MG63 (cell line): ENCODE data around the gene BICD1. TPM values are rescaled to one million over a fixed set of nuclear protein-coding genes. Genes with fewer than 3 reads are reported as not detected.
"Not testable (repeated sequence)": the region's sequence is repeated elsewhere in the genome, so short reads cannot be mapped to it uniquely, and the experiment has no call there.

Experiments
- DNase-seq: peaks from one replicate; pipeline ENCODE4 v3.0.0-alpha.2; 2020
- H3K27me3 ChIP-seq: fragments of 250-450 bp; sonication (Bioruptor Pico); 2 replicates; pipeline ENCODE4 v1.5.1; 2020; ENCODE audit warnings: mild to moderate bottlenecking, moderate library complexity
- H3K36me3 ChIP-seq: fragments of 250-450 bp; sonication (Bioruptor Pico); 2 replicates; pipeline ENCODE4 v1.5.1; 2020; ENCODE audit warnings: mild to moderate bottlenecking, moderate library complexity
- H3K4me3 ChIP-seq: fragments of 250-450 bp; sonication (Bioruptor Pico); 2 replicates; pipeline ENCODE4 v1.5.1; 2020; ENCODE audit warnings: mild to moderate bottlenecking, moderate library complexity
- H3K9me3 ChIP-seq: fragments of 250-450 bp; sonication (Bioruptor Pico); 2 replicates; pipeline ENCODE4 v1.5.1; 2020; ENCODE audit warnings: mild to moderate bottlenecking, moderate library complexity
- total RNA-seq: library from RNA; depleted of rRNA; stranded (reverse); fragments of >200 nt; shearing (Covaris generic); gene quantifications from 2 replicates; pipeline ENCODE4 v1.2.3, GENCODE V29; 2014; ENCODE audit warnings: low replicate concordance

Gene BICD1
- total RNA-seq, 1 experiment from 2014 or later, result 8.6 TPM

- H3K4me3 ChIP-seq, result no peak overlapping the region
- H3K9me3 ChIP-seq, result no peaks in the 10 kb centered on the region
- H3K36me3 ChIP-seq, result peaks cover 2% of the 10 kb centered on the region
- H3K27me3 ChIP-seq, result no peaks in the 10 kb centered on the region
- no peak for DNase-seq
Measured at GRCh38 chr12:32158525-32158924, 51.9 kb downstream of the BICD1 start.

DNA sequence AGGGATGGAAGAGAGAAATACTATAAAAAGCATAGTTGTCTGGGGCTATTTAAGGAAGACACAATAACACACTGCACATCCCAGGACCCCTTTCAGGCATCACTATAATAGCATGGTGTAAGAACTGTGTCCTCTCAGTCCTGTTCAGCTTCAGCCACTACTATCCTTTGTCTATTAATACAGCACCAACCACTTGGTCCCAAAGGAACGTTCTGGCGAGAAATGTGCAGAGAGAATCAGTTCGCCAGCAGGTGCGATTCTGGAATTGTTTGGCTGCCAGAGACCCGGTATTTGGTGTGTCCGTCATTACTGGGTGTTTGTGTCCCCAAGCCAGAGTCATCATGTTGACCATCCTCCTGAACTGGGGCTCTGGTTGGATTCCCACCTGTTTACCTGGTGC, 52.7 kb downstream of the BICD1 start:
- H3K9me3 ChIP-seq, result no peaks in the 10 kb centered on the region
- H3K4me3 ChIP-seq, result no peak overlapping the region
- no peak for DNase-seq
- peaks cover 4% of the 10 kb centered on the region for H3K36me3 ChIP-seq
- no peaks in the 10 kb centered on the region for H3K27me3 ChIP-seq

GRCh38 chr12:32159925-32160324, 53.3 kb downstream of the BICD1 start:
- no peaks in the 10 kb centered on the region for H3K9me3 ChIP-seq
- H3K4me3 ChIP-seq, result no peak overlapping the region
- H3K36me3 ChIP-seq, result peaks cover 6% of the 10 kb centered on the region
- no peaks in the 10 kb centered on the region for H3K27me3 ChIP-seq
- DNase-seq, result peak; percentile 62

- Histone ChIP-seq H3K4me3 (no peak overlapping the region), H3K9me3 (no peaks in the 10 kb centered on the region), H3K36me3 (peaks cover 6% of the 10 kb centered on the region), H3K27me3 (no peaks in the 10 kb centered on the region)
- no peak for DNase-seq
Measured at GRCh38 chr12:32161058-32161457, 54.4 kb downstream of the BICD1 start.

DNA sequence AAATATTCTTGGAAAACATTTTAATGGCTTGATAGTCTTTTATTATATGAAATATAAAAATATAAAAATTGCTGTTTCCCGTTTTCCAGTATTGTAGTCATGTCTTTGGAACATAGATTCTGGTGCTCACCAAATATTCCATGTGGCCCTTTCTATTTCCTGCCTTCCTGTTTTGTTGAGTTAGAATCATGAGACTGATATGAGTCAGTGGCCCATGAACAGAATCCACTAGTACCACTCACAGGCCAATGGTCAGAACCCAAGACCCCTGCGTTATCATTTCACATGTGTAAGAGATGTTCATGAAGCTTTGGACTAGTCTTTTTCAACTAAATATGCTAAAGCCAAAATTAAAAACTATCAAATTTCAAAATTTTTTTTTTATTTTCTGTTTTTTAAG, 56.9 kb downstream of the BICD1 start:
- Histone ChIP-seq H3K9me3 (no peaks in the 10 kb centered on the region; the same call in 1 of the 2 replicates), H3K4me3 (no peak overlapping the region), H3K27me3 (no peaks in the 10 kb centered on the region), H3K36me3 (peaks cover 11% of the 10 kb centered on the region)
- DNase-seq, result no peak

DNA sequence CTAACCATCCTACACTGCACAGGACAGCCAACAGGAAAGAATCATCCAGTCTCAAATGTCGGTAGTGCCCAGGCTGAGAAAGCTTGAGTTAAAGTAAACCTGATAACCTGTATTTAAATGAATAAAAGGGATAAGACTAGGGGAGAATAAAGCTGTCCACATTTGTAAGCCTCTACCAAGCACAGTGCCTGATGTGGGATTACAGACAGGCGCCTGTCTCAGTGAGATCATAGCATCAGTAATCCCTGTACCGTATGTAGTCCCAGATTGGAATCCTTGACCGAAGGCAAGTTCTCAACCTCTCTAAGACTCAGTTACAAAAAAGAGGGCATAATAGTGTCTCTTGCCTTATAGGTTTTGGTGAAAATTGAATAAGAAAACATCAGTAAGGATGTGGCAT, 59.9 kb downstream of the BICD1 start:
- no peak overlapping the region for H3K4me3 ChIP-seq
- H3K36me3 ChIP-seq, result peaks cover 11% of the 10 kb centered on the region
- H3K9me3 ChIP-seq, result no peaks in the 10 kb centered on the region; the same call in 1 of the 2 replicates
- no peaks in the 10 kb centered on the region for H3K27me3 ChIP-seq
- no peak for DNase-seq

DNA sequence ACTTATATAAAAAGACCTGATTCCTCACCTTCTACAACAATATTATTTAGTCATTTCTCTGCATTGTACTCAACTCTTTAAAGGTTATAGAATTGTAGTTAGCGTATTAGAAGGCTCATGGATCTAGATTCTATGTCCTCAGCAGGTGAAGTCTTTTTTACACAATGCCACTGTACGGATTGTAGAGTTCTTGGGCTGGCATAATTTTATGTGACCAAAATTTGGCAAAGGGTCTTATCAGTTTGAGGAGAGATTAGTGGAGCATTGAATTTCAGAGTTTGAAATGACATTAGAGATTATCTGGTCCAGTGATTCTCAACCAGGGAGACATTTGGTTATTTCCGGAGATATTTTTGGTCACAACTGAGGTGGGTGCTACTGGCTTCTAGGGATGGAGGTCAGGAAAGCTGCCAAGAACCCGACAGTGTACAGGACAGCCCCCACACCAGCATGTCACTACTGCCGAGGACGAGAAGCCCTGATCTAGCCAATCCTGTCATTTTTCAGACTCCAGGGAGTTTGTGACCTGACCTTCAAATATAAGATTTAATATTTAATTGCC, 63.9 kb downstream of the BICD1 start:
- Histone ChIP-seq H3K9me3 (no peaks in the 10 kb centered on the region; the same call in 1 of the 2 replicates), H3K27me3 (no peaks in the 10 kb centered on the region), H3K4me3 (no peak overlapping the region), H3K36me3 (peaks cover 5% of the 10 kb centered on the region; the same call in 1 of the 2 replicates)
- DNase-seq, result no peak

GRCh38 chr12:32171211-32171610, 64.6 kb downstream of the BICD1 start:
- Histone ChIP-seq H3K9me3 (no peaks in the 10 kb centered on the region; the same call in 1 of the 2 replicates), H3K4me3 (no peak overlapping the region), H3K27me3 (no peaks in the 10 kb centered on the region), H3K36me3 (peaks cover 5% of the 10 kb centered on the region; the same call in 1 of the 2 replicates)
- no peak for DNase-seq

GRCh38 chr12:32176606-32177005, 70.0 kb downstream of the BICD1 start:
- no peaks in the 10 kb centered on the region for H3K36me3 ChIP-seq
- H3K27me3 ChIP-seq, result no peaks in the 10 kb centered on the region
- DNase-seq, result no peak

GRCh38 chr12:32178341-32179010, 71.8 kb downstream of the BICD1 start:
- DNase-seq, result no peak
- no peaks in the 10 kb centered on the region for H3K27me3 ChIP-seq
- H3K4me3 ChIP-seq, result no peak overlapping the region
- no peaks in the 10 kb centered on the region for H3K9me3 ChIP-seq
- H3K36me3 ChIP-seq, result peaks cover 3% of the 10 kb centered on the region; the same call in 1 of the 2 replicates

More at GRCh38 chr12:32176606-32177005, 70.0 kb downstream of the BICD1 start:
- Histone ChIP-seq H3K4me3 (no peak overlapping the region), H3K9me3 (no peaks in the 10 kb centered on the region)

- no peak for DNase-seq
- Histone ChIP-seq H3K9me3 (no peaks in the 10 kb centered on the region), H3K36me3 (peaks cover 8% of the 10 kb centered on the region)
Measured at GRCh38 chr12:32179011-32179395, 72.4 kb downstream of the BICD1 start.

GRCh38 chr12:32181498-32182175, 75.0 kb downstream of the BICD1 start:
- H3K9me3 ChIP-seq, result no peaks in the 10 kb centered on the region
- H3K27me3 ChIP-seq, result no peaks in the 10 kb centered on the region
- H3K36me3 ChIP-seq, result peaks cover 14% of the 10 kb centered on the region
- DNase-seq, result no peak
- H3K4me3 ChIP-seq, result no peak overlapping the region

More at GRCh38 chr12:32179011-32179395, 72.4 kb downstream of the BICD1 start:
- Histone ChIP-seq H3K4me3 (no peak overlapping the region), H3K27me3 (no peaks in the 10 kb centered on the region)

DNA sequence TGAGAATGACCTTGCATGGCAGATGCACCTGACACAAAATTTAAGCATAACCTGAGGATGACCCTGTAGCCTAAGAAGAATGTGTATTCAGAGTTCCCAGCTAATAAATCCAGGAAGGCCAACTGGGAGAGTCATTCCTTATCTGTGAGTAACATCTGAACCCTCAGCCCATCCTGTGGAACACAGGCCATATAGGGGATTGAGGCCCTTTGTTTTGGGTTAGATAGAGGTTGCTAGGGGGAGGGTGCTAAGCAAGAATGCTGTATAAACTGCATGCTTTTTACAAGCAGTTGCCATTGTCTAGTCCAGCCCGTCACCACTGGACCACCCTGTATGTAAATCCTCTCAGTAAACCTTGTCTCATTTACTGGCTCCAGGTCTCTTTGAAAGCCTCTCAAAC, 77.0 kb downstream of the BICD1 start:
- no peaks in the 10 kb centered on the region for H3K27me3 ChIP-seq
- no peak for DNase-seq
- no peaks in the 10 kb centered on the region for H3K9me3 ChIP-seq
- H3K4me3 ChIP-seq, result no peak overlapping the region
- H3K36me3 ChIP-seq, result peaks cover 16% of the 10 kb centered on the region

GRCh38 chr12:32187127-32187526, 80.5 kb downstream of the BICD1 start:
- not testable (repeated sequence) for H3K27me3 ChIP-seq, H3K4me3 ChIP-seq, H3K9me3 ChIP-seq, DNase-seq
- peaks cover 24% of the 10 kb centered on the region for H3K36me3 ChIP-seq

DNA sequence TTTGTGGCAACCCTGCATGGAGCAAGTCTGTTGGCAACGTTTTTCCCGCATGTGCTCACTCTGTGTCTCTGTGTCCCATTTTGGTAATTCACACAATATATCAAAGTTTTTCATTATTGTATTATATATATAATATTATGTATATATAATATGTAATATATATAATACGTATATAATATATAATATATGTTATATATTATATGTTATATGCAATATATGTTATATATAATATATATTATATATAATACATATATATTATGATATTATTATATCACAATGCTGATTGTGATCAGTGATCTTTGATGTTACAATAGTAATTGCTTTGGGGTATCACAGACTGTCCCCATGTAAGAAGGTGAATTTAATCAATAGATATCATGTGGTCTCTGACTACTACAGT, 84.8 kb downstream of the BICD1 start:
- no peak overlapping the region for H3K4me3 ChIP-seq
- H3K36me3 ChIP-seq, result peaks cover 22% of the 10 kb centered on the region
- H3K9me3 ChIP-seq, result peaks cover 23% of the 10 kb centered on the region
- DNase-seq, result no peak
- no peaks in the 10 kb centered on the region for H3K27me3 ChIP-seq

DNA sequence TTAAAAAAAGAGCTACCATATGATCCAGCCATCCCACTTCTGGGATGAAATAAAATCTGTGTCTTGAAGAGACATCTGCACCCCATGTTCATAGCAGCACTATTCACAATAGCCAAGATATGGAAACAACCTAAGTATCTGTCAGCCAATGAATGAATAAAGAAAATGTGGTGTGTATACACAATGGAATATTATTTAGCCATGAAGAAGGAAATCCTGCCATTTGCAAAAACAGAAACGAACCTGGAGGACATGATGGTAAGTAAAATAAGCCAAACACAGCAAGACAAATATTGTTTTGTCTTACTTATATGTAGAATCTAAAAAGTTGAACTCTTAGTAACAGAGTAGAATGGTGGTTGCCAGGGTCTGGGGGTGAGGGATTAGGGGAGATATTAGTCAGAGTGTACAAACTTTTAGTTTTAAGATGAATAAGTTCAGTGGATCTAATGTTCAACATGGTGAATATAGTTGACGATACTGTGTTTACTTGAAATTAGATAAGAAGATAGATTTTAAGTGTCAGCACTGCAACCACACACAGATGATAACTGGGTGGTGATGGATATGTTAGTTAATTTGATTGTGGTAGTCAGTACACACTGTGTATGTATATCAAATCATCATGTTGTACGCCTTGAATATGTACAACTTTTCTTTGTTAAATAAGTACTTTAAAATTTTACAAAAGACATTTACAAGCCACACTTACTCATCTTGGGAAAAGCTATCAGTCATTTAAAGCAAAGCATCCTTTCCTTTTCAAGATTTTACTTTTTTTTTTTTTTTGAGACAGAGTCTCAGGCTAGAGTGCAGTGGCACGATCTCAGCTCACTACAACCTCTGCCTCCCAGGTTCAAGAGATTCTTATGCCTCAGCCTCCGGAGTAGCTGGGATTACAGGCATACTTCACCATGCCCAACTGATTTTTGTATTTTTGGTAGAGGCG, 89.9 kb downstream of the BICD1 start:
- Histone ChIP-seq H3K4me3 (no peak overlapping the region), H3K36me3 (peaks cover 12% of the 10 kb centered on the region; the same call in 1 of the 2 replicates)

More for the DNA sequence above, 89.9 kb downstream of the BICD1 start:
- Histone ChIP-seq H3K9me3 (peaks cover 23% of the 10 kb centered on the region), H3K27me3 (no peaks in the 10 kb centered on the region)
- no peak for DNase-seq
